Osteoblast (primary cell): ENCODE data around the gene MCF2. TPM values are rescaled to one million over a fixed set of nuclear protein-coding genes. Genes with fewer than 3 reads are reported as not detected.

ENCODE experiments used
- DNase-seq: peaks from one replicate; pipeline ENCODE4 v3.0.0; 2011; ENCODE audit warnings: low spot score, mixed read lengths; ENCODE audit not compliant: insufficient read length; ENCODE audit errors: missing footprints
- H2AFZ ChIP-seq: 2 replicates; pipeline ENCODE4 v1.6.0; 2011; ENCODE audit warnings: mild to moderate bottlenecking, low read length
- H3K27ac ChIP-seq: 2 replicates; pipeline ENCODE4 v1.5.1; 2011; ENCODE audit warnings: mild to moderate bottlenecking, low read depth, low read length, moderate library complexity
- H3K27me3 ChIP-seq: 2 replicates; pipeline ENCODE4 v1.6.0; 2012; ENCODE audit warnings: mild to moderate bottlenecking, control low read depth, inconsistent platforms, low read length, moderate library complexity; ENCODE audit not compliant: insufficient read depth
- H3K36me3 ChIP-seq: 2 replicates; pipeline ENCODE4 v1.5.1; 2011; ENCODE audit warnings: mild to moderate bottlenecking, low read length, control low read depth, moderate library complexity; ENCODE audit not compliant: insufficient read depth
- H3K4me1 ChIP-seq: 2 replicates; pipeline ENCODE4 v1.5.1; 2011; ENCODE audit warnings: mild to moderate bottlenecking, low read length, control low read depth, moderate library complexity; ENCODE audit not compliant: insufficient read depth
- H3K4me2 ChIP-seq: 2 replicates; pipeline ENCODE4 v1.6.0; 2011; ENCODE audit warnings: mild to moderate bottlenecking, low read length; ENCODE audit not compliant: insufficient read depth
- H3K4me3 ChIP-seq: fragments of 200-600 bp; sonication (generic); 3 replicates; pipeline ENCODE4 v1.5.1; 2012; ENCODE audit warnings: mild to moderate bottlenecking, low read length, inconsistent platforms; ENCODE audit not compliant: insufficient read depth
- H3K79me2 ChIP-seq: 2 replicates; pipeline ENCODE4 v1.6.0; 2012; ENCODE audit warnings: mild to moderate bottlenecking, low read length, control low read depth, inconsistent platforms; ENCODE audit not compliant: insufficient read depth
- H3K9me3 ChIP-seq: 2 replicates; pipeline ENCODE4 v1.5.1; 2011; ENCODE audit warnings: low read depth, low read length, control low read depth
- H4K20me1 ChIP-seq: 2 replicates; pipeline ENCODE4 v1.6.0; 2012; ENCODE audit warnings: mild to moderate bottlenecking, low read length, control low read depth; ENCODE audit not compliant: insufficient read depth
- CTCF ChIP-seq: IDR thresholded peaks from 2 replicates; pipeline ENCODE4 v1.5.1; 2011; ENCODE audit warnings: mild to moderate bottlenecking, low read depth, low read length, moderate library complexity; ENCODE audit errors: extremely low read depth
- total RNA-seq: library from RNA; depleted of rRNA; stranded (reverse); fragments of >200 nt; gene quantifications from 2 replicates; pipeline ENCODE4 v1.2.3, GENCODE V29; 2012

The MCF2 gene
- total RNA-seq, 1 donor = not detected

GRCh38 chrX:139596068-139596467 is 111.9 kb downstream of the MCF2 start:
- no peaks in the 10 kb centered on the region for H3K79me2 ChIP-seq
- H3K4me3 ChIP-seq = no peak overlapping the region
- DNase-seq = no peak
- no peaks in the 10 kb centered on the region for H3K4me1 ChIP-seq
- H3K9me3 ChIP-seq = no peaks in the 10 kb centered on the region
- H3K4me2 ChIP-seq = no peak overlapping the region
- no peak overlapping the region for H2AFZ ChIP-seq
- H3K27me3 ChIP-seq = no peaks in the 10 kb centered on the region
- H3K27ac ChIP-seq = no peak overlapping the region
- no peak for TF ChIP-seq CTCF
- no peaks in the 10 kb centered on the region for H4K20me1 ChIP-seq
- no peaks in the 10 kb centered on the region for H3K36me3 ChIP-seq

GRCh38 chrX:139585613-139586012 is 122.4 kb downstream of the MCF2 start:
- no peak overlapping the region for H3K4me2 ChIP-seq
- no peaks in the 10 kb centered on the region for H3K36me3 ChIP-seq
- no peaks in the 10 kb centered on the region for H3K4me1 ChIP-seq
- H3K27me3 ChIP-seq = no peaks in the 10 kb centered on the region
- TF ChIP-seq CTCF = no peak
- no peak overlapping the region for H2AFZ ChIP-seq
- no peaks in the 10 kb centered on the region for H4K20me1 ChIP-seq
- DNase-seq = no peak
- no peaks in the 10 kb centered on the region for H3K79me2 ChIP-seq
- no peaks in the 10 kb centered on the region for H3K9me3 ChIP-seq
- H3K4me3 ChIP-seq = no peak overlapping the region
- H3K27ac ChIP-seq = no peak overlapping the region

GRCh38 chrX:139581068-139581467 is 126.9 kb downstream of the MCF2 start:
- H3K36me3 ChIP-seq = no peaks in the 10 kb centered on the region
- H3K27ac ChIP-seq = no peak overlapping the region
- H3K9me3 ChIP-seq = no peaks in the 10 kb centered on the region
- H4K20me1 ChIP-seq = no peaks in the 10 kb centered on the region
- H2AFZ ChIP-seq = no peak overlapping the region
- no peak for DNase-seq
- H3K27me3 ChIP-seq = no peaks in the 10 kb centered on the region
- no peaks in the 10 kb centered on the region for H3K79me2 ChIP-seq
- no peak overlapping the region for H3K4me2 ChIP-seq
- no peak overlapping the region for H3K4me3 ChIP-seq
- H3K4me1 ChIP-seq = no peaks in the 10 kb centered on the region
- TF ChIP-seq CTCF = no peak

GRCh38 chrX:139566981-139567380 is 141.0 kb downstream of the MCF2 start:
- no peaks in the 10 kb centered on the region for H3K9me3 ChIP-seq
- no peak for TF ChIP-seq CTCF
- H3K36me3 ChIP-seq = no peaks in the 10 kb centered on the region
- H3K27me3 ChIP-seq = no peaks in the 10 kb centered on the region
- no peaks in the 10 kb centered on the region for H3K79me2 ChIP-seq
- no peak overlapping the region for H2AFZ ChIP-seq
- no peaks in the 10 kb centered on the region for H3K4me1 ChIP-seq
- no peak for DNase-seq
- no peak overlapping the region for H3K4me3 ChIP-seq
- no peak overlapping the region for H3K4me2 ChIP-seq
- no peaks in the 10 kb centered on the region for H4K20me1 ChIP-seq
- no peak overlapping the region for H3K27ac ChIP-seq
